Measurements from ENCODE around the gene CBFB.
A peak's percentile ranks its signal among the peaks of the same experiment; 100 is the strongest.
"Not testable (repeated sequence)": the region's sequence is repeated elsewhere in the genome, so short reads cannot be mapped to it uniquely, and the experiment has no call there.

CBFB gene

GRCh38 chr16:67114793-67115192, 85.8 kb downstream of the CBFB start:
- peak; percentile 6 for DNase-seq (ENCODE audit: low read depth, low spot score)
- no peak overlapping the region for H3K4me3 ChIP-seq (ENCODE audit: low read depth, low read length)
- in situ Hi-C loops (cut with HindIII; ENCODE audit: low sequenced_read_pairs): no loop called here
- no peak for TF ChIP-seq CTCF (IDR thresholded peaks at IDR 0.05; ENCODE audit: low read depth, low read length)

- in situ Hi-C loops (cut with HindIII; ENCODE audit: low sequenced_read_pairs): no loop called here
- H3K4me3 ChIP-seq (ENCODE audit: low read depth, low read length): no peak overlapping the region
- peak; percentile 84 for DNase-seq (ENCODE audit: low read depth, low spot score)
- TF ChIP-seq CTCF (IDR thresholded peaks at IDR 0.05; ENCODE audit: low read depth, low read length): no peak
Measured at GRCh38 chr16:67115639-67116038, 86.7 kb downstream of the CBFB start.

GRCh38 chr16:67116388-67117311, 87.7 kb downstream of the CBFB start:
- no peak for DNase-seq (ENCODE audit: low read depth, low spot score)
- no peak for TF ChIP-seq CTCF (IDR thresholded peaks at IDR 0.05; ENCODE audit: low read depth, low read length)
- in situ Hi-C loops (cut with HindIII; ENCODE audit: low sequenced_read_pairs): no loop called here
- H3K4me3 ChIP-seq (ENCODE audit: low read depth, low read length): no peak overlapping the region

GRCh38 chr16:67117716-67118115, 88.8 kb downstream of the CBFB start:
- in situ Hi-C loops (cut with HindIII; ENCODE audit: low sequenced_read_pairs): no loop called here
- DNase-seq (ENCODE audit: low read depth, low spot score): no peak
- no peak for TF ChIP-seq CTCF (IDR thresholded peaks at IDR 0.05; ENCODE audit: low read depth, low read length)
- no peak overlapping the region for H3K4me3 ChIP-seq (ENCODE audit: low read depth, low read length)

GRCh38 chr16:67120025-67120424, 91.1 kb downstream of the CBFB start:
- in situ Hi-C loops (cut with HindIII; ENCODE audit: low sequenced_read_pairs): no loop called here
- no peak for TF ChIP-seq CTCF (IDR thresholded peaks at IDR 0.05; ENCODE audit: low read depth, low read length)
- no peak overlapping the region for H3K4me3 ChIP-seq (ENCODE audit: low read depth, low read length)
- DNase-seq (ENCODE audit: low read depth, low spot score): no peak

GRCh38 chr16:67122799-67123198, 93.8 kb downstream of the CBFB start:
- H3K4me3 ChIP-seq (ENCODE audit: low read depth, low read length); DNase-seq (ENCODE audit: low read depth, low spot score); in situ Hi-C loops (cut with HindIII; ENCODE audit: low sequenced_read_pairs): not testable (repeated sequence)

GRCh38 chr16:67128417-67128816, 99.5 kb downstream of the CBFB start:
- no peak overlapping the region for H3K4me3 ChIP-seq (ENCODE audit: low read depth, low read length)
- no peak for TF ChIP-seq CTCF (IDR thresholded peaks at IDR 0.05; ENCODE audit: low read depth, low read length)
- no peak for DNase-seq (ENCODE audit: low read depth, low spot score)
- in situ Hi-C loops (cut with HindIII; ENCODE audit: low sequenced_read_pairs): no loop called here
